Right renal cortex interstitium (tissue), 3 donors: ENCODE data around the gene ATCAY. TPM values are rescaled to one million over a fixed set of nuclear protein-coding genes. Genes with fewer than 3 reads are reported as not detected.
"Not testable (repeated sequence)": the region's sequence is repeated elsewhere in the genome, so short reads cannot be mapped to it uniquely, and the experiment has no call there.

Source experiments
- DNase-seq, 3 donors: peaks; one replicate each; pipeline ENCODE4 v3.0.0-alpha.2; 2013; ENCODE audit warnings: low read depth in 3 of 3, low spot score in 2 of 3
- polyA plus RNA-seq, 3 donors: library from polyadenylated mRNA; unstranded; fragments of 120-200 nt; gene quantifications; one replicate each; pipeline ENCODE4 v1.2.1, GENCODE V29; 2013; ENCODE audit not compliant: insufficient read length in 3 of 3

Gene ATCAY
- polyA plus RNA-seq, 3 donors = 0.18 to 0.46 (median 0.18) TPM

DNA sequence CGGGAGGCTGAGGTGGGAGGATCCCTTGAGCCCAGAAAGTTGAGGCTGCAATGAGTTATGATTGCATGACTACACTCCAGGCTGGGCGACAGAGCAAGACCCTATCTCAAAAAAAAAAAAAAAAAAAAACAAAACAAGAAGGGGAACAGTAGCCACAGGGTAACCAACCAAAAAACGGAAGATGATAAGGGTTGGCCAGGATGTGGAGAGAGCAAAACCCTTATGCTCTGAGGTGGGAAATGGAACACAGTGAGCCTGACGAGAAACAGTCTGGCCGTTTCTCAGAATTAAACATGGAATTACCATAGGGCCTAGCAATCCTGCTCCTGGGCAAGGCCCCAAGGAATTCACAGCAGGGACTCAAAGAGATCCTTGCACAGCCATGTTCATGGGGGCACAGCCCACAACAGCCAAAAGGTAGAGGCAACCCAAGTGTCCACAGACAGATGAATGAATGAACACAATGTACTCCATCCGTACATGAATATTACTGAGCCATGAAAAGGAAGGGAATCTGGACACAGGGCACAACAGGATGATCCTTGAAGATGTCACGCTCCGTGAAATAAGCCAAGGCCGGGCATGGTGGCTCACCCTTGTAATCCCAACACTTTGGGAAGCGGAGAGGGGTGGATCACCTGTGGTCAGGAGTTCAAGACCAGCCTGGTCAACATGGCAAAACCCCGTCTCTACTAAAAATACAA, 63.7 kb downstream of the ATCAY start:
- DNase-seq = no peak

- DNase-seq = no peak
These were observed 65.4 kb downstream of the ATCAY start for GRCh38 chr19:3945838-3946237.

DNA sequence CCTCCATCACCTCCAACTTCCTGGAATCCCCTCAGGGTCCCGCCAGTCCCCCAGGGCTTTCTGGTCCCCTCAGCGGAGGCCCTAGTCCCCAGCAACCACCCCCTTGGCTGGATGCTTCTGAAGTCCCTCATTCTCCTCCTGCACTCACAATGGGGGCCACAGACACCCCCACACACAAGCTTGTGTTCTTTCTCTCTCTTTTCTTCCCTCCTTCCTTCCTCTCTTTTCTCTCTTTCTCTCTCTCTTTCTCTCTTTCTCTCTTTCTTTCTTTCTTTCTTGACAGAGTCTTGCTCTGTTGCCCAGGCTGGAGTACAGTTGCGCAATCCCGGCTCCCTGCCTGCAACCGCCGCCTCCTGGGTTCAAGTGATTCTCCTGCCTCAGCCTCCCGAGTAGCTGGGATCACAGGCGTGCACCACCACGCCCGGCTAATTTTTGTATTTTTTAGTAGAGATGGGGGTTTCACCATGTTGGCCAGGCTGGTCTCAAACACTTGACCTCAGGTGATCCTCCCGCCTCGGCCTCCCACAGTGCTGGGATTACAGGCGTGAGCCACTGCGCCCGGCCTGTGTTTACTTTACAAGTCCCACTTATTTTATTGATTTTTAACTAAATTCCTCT, 66.9 kb downstream of the ATCAY start:
- DNase-seq = not testable (repeated sequence)

- DNase-seq = no peak
These were observed 68.8 kb downstream of the ATCAY start for GRCh38 chr19:3949294-3949693.

DNA sequence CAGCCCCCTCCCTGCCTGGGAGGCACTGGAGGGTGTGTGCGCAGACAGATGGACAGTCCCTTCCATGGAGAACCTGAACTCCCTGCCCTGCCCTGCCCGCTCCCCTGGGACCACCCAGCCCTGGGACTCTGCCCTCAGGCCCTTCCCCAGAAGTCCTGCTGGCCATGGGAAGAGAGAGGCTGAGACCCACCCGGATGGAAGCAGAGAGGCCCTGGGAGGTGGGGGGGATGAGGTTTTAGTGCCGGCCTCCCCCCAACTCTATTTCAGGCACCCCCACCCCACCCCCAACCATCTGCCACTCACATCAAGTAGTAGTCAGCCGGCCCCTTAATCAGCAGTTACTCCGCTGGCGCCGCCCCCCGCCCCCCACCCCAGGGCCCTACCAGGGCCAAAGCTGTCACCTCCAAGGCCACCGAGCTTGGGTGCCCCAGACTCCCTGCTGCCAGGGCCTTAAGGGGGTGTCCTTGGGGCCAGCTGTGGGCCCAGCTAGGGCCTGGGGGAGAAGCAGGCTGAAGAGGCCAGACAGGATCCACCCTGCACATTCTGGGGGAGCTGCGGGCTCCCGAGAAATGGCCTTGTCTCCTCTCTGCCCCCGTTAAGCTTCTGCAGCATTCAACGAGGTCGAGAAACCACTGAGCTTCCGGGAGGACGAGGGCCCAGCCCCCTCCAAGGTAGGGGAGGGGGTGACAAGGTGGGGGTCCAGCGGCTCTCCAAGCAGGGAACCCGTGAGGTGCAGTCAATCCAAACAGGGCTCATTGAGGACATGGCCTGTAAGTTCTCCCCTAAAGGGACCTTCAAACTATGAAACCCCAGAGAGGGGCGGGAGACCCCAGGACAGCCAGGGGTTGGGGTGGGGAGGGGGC, 69.7 kb downstream of the ATCAY start:
- DNase-seq = no peak

DNA sequence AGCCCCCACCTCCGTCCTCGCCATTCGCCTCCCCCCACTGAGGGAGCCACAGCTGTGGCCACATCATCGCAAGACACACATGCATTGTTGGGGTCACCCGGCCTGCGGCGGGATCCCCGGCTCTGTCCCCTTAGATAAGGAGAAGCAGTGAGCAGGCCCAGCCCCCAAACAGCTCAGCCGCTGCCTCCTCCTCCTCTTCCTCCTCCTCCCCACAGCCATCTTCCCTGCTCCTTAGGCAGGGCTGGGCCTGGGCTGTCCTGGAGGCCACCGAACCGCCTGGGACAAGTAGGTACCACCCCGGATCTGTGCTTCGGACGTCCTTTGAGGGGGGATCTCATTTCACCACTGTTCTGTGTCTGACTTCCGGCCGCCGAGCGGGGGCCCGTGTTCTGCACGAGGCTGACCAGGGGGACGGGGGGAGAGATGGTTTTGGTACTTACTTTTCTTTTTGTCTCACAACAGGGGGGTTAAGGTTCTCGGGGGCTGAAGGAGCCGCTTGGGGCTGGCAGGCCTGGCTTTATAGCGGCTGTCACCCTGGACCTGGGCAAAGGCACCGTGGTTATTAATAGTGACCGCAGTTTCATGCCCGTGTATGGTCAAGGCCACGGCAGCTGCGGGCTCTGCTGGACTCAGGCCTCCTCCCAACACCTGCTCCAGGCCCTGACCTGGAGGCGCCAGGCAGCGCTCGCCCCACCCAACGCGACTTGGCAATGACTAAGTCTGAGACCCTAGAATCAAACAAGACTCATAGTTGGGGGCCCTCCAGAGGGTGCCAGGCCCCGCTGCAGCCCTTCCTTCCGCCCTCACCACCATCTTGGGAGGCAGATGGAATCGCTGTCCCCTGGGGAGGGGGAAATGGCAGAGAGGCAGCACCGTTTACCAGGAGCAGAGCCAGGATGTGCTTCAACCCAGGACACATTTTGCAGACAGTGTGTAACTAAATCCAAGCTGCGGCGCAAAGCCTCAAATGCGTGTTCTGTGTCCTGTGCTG, 70.7 kb downstream of the ATCAY start:
- DNase-seq = no peak

DNA sequence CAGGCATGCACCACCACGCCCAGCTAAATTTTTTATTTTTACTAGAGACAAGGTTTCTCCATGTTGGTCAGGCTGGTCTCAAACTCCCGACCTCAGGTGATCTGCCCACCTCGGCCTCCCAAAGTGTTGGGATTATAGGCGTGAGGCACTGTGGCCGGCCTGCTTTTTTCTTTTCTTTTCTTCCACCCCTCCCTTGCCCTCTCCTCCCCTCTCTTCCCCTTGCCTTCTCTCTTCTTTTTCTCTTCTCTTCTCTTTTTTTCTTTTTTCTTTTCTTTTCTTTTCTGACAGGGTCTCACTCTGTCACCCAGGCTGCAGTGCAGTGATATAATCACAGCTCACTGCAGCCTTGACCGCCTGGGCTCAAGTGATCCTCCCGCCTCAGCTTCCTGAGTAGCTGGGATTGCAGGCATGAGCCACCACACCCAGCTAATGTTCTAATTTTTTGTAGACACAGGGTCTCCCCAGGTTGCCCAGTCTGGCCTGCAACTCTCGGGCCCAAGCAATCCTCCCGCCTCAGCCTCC, 72.3 kb downstream of the ATCAY start:
- DNase-seq = not testable (repeated sequence)

DNA sequence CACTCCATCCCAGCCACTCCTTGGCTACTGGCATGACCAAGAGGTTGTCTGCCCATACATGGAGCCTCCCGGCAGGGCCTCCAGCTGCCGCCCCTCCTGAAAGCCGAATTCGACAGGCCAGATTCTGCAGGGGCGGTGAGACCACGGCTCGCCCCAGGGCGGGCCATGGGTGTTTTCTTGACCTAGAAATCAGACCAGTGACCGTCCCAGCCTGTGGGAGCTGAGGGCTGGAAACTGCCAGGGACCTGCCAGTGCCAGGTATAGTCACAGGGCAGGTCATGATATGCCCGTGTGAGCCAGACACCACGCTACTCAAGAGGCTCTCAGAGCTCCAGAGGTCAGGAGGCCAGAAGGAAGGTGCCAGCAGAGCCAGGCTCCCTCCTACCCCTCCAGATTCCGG, 73.6 kb downstream of the ATCAY start:
- no peak for DNase-seq

DNA sequence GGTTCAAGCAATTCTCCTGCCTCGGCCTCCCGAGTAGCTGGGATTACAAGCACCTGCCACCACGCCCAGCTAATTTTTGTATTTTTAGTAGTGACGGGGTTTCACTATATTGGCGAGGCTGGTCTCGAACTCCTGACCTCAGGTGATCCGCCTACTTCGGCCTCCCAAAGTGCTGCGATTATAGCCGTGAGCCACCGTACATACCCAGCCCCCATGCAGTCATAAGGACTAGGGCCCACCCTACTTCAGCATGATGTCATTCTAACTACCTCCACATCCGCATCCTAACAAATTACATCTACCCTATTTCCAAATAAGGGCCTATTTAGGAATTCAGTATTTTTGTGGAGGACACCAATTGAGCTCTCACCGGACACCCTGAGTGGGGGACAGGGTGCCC, 74.8 kb downstream of the ATCAY start:
- not testable (repeated sequence) for DNase-seq

DNA sequence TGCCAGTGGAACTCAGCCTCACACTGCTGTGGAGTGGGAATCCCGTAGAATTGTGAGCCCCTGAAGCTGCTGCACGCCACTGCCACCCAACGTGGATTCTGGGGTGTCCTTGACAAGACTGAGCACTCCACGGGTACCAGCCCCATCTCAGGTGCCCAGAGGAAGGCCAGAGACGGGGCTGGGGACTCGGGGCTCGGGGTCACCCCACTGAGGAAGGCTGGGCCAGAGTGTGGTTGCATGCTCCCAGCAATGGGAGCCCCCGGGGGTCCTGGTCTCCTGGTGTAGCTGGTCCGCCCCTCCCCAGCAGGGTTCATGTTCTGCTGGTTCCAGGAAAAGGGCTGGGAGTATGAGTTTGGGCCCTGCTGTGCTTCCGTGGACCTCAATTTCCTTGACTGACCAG, 75.2 kb downstream of the ATCAY start:
- DNase-seq = no peak

DNA sequence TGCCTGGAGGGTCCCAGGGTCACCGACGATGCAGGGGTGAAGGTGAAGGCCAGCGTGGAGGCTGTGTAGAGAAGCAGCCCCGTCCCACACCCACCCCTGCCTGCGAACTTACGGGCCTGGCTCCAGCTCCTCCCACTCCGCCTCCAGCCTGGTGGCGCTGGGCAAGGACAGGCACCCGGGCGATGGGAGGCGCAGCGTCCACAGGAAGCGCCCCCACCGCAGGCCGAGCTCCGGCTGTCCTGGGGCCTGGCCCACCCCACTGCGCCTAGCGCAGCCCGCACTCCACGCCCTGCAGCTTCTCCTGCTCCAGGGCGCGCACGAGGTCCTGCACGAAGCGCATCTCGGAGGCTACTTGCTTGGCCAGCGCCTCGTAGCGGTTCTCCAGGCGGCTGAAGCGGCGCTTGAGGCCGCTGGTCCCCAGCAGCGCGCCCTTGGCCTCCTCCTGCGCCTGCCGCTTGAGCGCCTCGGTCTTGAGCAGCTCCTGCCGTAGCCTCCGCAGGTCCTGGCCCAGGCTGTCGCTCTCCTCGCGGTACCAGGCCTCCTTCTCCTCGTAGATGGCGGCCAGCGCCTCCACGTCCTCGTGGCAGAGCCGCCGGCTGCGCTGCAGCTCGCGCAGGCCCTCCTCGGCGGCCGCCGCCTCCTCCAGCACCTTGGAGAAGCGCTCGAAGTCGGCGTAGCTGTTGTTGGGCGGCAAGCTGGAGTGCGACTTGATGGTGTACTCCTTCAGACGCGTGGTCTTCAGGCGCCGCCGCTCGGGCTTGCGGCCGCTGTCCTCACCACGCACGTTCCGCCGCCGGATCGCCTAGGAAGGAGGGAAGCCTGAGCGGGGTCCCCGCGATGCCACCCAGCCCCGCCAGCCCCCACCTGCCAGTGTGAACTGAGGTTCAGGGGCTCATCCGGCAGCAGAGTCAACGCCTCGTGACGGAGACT, 78.6 kb downstream of the ATCAY start:
- no peak for DNase-seq

- no peak for DNase-seq
These were observed 79.3 kb downstream of the ATCAY start for GRCh38 chr19:3959766-3960131.

GRCh38 chr19:3961007-3961406, 80.5 kb downstream of the ATCAY start:
- no peak for DNase-seq

GRCh38 chr19:3963458-3964255, 83.2 kb downstream of the ATCAY start:
- DNase-seq = no peak

DNA sequence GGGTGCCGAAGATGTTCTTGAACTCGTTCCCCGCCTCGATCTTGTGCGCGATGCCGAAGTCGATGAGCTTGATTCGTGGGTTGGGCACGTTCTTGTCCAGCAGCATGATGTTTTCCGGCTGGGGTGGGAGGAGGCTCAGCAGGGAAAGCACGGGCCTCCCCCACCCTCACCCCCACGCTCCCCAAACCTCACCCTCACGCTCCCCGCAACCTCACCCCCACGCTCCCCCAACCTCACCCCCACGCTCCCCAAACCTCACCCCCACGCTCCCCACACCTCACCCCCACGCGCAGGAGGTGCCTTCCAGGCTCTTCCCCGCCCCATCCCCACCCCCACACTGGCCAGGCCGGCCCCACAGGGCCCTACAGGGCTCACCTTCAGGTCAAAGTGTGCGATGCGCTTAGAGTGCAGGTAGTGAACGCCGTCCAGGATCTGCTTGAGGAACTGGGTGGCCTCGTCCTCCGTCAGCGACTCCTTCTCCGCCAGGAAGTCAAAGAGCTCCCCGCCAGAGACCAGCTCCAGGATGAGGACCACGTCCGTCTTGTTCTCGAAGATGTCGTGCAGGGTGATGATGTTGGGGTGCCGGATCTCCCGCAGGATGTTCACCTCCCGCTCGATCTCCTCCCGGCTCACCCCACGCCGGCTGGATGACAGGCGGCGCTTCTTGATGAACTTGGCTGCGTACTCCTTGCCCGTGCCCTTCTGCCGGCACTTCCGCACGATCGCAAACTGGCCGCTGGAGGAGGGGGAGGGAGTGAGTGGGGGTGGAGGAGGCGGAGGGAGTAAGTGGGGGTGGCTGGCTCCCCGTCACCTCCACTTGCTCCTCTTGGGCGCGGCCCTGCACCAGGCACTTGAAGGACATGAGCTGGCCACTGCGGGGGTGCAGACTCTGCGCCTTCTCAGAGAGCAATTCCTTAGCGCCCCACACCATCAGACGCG, 84.0 kb downstream of the ATCAY start:
- no peak for DNase-seq

DNA sequence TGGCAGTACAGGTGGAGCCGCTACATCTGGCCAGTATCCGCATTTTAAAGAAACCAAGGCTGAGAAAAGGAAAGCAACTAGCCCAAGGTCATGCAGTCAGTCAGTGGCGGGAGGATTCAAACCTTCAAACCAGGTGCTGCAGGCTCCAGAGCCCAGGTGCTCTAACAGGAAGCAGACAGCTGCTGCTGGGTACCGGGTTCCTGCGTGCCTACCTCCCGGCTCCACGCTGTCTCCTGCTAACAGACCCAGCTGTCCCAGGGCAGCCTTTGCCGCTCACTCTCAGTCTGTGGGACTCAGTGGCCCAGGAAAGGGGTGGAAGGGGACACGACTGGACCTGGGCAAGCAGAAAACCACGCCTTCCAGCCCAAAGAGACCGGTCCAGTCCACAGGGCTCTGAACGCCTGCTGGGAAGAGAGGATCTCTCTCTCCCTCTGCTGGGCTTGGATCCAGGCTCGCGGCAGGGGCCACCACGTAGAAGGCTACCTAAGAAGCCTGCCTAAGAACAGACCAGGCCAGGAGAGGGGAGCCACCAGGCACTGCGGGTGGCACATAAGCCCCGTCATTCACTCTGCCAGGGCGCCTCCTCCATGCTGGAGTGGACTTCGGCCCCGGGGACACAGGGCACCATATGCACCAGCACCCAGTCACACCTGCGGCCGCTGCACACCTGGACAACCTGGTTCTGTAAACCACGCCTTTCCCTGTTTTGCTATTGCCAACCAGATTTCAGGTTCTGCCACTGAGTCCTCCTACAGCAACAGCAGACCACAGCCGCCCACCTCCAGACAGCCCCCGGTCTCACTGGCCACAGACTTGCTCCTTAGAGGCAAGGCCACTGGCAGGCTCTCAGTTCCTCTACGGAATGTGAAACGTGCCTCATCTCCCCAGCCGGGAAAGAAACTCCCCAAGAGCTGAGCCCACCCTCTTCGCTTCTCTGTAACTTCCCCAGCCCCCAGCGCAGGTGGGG, 85.8 kb downstream of the ATCAY start:
- no peak for DNase-seq
